NCI-H2029 treated with DMSO at 0.1 percent for 48 hours (cell line): ENCODE results near the gene SCN11A.
A peak's percentile ranks its signal among the peaks of the same experiment; 100 is the strongest.

ENCODE experiments used
- DNase-seq: peaks from one replicate; lab custom pipeline; 2025; lab: John Stamatoyannopoulos, UW

Gene SCN11A

GRCh38 chr3:39051649-39052561, at the start of gene SCN11A, which contains the start of gene WDR48:
Gene SCN11A, minus strand, starts transcription at chr3:39051944. Its CDS starts 101,582 bp downstream, at chr3:38950362.
Gene WDR48, plus strand, starts transcription at chr3:39052016. Its CDS starts 10 bp downstream, at chr3:39052026.
- peak; percentile 83 for DNase-seq

DNA sequence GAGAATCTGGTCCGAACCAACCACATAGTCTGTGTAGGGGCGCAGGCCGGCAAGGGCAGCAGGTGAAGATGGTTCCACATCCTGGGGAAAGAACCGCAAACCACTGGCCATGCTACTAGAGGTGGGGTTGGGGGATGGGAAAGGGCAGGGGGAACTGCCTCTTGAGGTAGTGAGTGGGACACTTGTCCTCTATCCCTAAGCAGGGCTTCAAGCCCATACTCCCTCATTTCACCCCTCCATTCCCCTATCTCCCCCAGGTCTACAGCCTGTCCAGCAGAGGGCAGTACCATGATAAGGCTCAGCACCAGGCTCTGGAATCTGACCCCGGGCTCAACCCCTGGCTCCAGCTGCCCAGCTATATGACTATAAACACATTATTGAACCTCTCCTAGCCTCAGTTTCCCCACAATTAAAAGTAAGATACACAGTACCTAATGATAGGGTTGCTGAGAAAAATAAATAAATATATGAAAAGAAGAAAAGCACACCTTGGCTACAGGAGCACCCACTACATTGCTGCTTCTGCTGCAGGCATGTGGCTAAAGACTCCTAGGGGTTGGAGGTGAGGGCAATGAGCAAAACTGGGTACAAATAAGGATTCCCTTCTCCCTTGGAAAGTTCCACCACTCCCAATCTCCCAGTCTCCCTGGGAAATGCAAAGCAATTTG, 49.4 kb upstream of the SCN11A start:
- DNase-seq: peak; percentile 13

GRCh38 chr3:39100500-39100886, 48.7 kb upstream of the SCN11A start:
- no peak for DNase-seq

- DNase-seq: no peak
Observed at GRCh38 chr3:39099738-39100499, 48.2 kb upstream of the SCN11A start.

DNA sequence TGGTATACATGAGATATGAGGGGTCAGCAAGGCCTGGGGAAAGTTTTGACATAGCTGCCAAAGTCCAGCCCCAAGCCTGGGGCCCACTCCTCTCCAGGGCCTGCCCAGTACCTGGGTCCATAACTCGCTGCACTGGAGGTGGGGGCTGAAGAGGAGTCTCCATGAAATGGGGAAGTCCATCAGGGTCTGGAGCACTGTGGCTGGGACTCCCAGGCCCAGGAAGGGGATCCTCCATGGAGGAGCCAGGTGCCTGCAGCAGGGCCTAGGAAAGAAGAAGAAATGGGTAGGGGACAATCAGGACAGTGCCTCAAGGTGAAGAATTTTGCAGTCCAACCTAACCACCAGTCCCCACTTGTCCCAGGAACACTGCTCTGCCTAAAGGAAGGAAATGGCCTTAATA, 47.5 kb upstream of the SCN11A start:
- no peak for DNase-seq

DNA sequence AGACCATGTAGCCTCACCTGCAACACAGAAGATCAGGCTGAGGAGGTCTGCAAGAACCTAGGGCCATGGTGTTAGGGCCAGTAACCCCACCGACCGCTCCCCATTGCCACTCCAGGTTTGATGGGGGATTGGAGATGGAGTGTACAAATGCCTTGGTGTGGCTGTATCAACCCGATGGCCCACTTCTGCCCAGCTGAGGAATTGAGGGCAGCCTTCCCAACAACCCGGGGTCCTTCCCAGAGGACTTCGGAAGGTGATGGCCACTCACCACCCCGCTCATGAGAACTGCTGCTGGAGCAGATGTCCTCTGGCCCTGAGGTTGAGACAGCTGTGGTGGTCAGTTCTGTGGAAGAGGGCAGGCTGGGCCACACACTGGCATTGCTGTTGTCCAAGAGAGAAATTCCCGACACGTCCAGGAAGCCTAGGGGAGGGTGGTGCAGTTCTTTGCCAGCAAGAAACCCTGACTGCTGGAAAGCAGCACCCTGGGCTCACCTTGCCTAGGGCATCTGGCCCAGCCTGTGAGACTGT, 46.8 kb upstream of the SCN11A start:
- DNase-seq: no peak

- DNase-seq: no peak
Observed at GRCh38 chr3:39097716-39098472, 46.1 kb upstream of the SCN11A start.

DNA sequence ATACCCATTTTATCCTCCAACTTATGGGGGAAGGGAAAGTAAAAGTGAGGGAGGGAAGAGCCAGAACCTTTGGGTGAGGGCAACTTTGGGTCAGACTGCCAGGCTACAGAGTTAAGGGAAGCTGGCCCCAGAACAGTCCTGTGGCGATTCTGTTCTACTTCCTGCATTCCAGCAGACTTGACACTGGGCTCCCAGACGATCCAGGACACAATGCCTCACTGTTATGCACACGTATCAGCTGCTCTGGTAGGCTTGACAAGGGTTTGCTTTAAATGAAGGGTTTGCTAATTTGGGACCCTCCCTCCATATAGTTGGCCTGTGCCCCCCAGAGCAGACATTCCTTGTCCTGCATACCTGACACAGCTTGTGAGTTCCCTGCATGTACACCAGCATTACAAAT, 45.0 kb upstream of the SCN11A start:
- no peak for DNase-seq

DNA sequence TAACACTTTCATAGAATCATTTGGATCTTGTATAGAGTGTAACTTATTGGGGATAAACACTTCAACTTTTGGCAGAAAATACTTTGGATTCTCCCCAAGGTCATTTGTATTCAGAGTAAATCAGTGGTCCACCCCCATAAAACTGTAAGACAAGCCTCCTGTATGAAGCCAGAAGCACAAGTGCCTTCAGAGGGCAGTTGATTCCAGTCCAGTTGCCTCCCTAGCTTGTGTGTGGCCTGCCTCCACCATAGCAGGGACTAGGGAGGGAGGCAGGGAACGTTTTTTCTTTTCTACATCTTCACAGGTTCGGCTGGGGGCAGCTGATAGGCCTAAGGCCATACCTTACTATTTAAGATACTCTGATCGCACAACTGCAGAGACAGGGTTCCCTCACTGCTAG, 44.0 kb upstream of the SCN11A start:
- no peak for DNase-seq

GRCh38 chr3:39094851-39095677, 43.3 kb upstream of the SCN11A start:
- no peak for DNase-seq

- no peak for DNase-seq
Observed at GRCh38 chr3:39090922-39091321, 39.2 kb upstream of the SCN11A start.

DNA sequence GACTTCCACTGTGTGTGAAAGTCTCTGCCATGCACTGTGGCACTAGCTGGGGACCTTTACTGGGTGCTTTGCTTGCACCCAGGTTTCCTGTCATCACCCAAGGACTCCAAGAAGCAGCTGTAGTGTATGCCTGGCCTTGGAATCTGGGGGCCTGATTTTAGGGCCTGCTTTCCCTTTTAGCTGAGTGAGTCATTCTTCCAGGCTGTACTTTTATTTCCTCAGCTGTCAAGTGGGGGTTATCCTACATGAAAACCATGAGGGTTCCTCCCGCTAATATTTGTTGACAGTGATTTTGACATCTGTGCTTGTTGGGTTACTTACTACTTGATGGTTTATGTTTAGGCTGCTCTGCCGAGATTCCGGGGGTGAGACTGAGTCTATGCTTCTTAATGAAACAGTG, 37.1 kb upstream of the SCN11A start:
- DNase-seq: no peak

- no peak for DNase-seq
Observed at GRCh38 chr3:39088456-39088855, 36.7 kb upstream of the SCN11A start.

- DNase-seq: no peak
Observed at GRCh38 chr3:39086144-39086543, 34.4 kb upstream of the SCN11A start.

DNA sequence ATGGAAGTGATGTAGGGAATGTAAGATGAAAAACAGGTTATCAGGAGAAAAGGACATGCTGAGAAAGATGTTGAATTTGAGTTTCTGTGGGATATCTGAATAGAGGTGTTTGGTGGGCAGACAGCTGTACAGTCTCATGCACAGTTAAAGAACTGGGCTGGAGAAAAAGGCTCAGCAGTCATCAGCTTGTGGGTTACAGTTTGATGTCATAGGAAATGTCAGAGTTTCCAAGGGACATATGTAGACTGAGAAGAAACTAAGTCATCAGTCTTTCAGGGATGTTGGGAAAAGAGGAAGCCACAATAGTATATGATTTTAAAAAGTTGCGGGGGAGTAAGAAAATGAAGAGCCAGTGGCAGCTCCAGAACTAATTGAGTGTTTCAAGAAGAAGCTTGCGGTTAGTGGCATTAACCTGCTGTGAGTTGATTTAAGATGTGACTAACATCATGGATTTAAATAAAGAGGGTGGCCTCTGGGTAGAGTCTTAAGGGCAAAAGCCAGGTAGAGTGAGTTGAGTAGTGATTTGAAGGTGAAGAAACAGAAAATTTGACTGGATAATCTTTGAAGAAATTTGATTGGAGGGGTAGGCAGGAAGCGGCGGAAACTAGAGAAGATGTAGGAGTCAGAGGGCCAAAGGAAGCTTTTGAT, 31.0 kb upstream of the SCN11A start:
- DNase-seq: no peak

- no peak for DNase-seq
Observed at GRCh38 chr3:39080026-39080425, 28.3 kb upstream of the SCN11A start.

- DNase-seq: no peak
Observed at GRCh38 chr3:39079530-39079929, 27.8 kb upstream of the SCN11A start.

GRCh38 chr3:39075910-39076309, 24.2 kb upstream of the SCN11A start:
- no peak for DNase-seq

GRCh38 chr3:39068556-39068955, 16.8 kb upstream of the SCN11A start:
- DNase-seq: no peak

DNA sequence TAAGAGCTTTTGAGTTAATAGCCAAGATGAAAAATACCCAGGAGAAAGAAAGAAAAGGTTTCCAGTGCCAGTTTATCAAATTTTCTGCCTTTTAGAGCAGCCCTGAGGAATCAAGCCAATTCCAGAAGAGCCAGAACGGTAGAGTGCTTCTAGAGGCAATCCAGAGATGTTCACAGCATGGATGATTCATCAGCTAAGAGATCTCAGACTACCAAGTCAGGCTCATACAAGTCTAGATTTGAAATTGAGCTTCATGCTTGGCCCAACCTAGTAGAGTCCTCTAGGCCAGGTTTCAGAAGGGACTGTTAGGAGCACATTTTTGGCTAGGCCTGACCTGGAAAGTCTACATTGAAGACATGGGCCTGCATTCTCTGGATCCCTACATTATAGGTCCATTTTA, 15.5 kb upstream of the SCN11A start:
- no peak for DNase-seq
